GM12878 (cell line): ENCODE measurements around the gene TAS2R38. TPM values are rescaled to one million over a fixed set of nuclear protein-coding genes. Genes with fewer than 3 reads are reported as not detected.

Source experiments
- ATF2 ChIP-seq: IDR thresholded peaks from 2 replicates; pipeline ENCODE4 v1.6.1; 2012; ENCODE audit warnings: low read length, inconsistent platforms
- ATF7 ChIP-seq: fragments of 450-650 bp; IDR thresholded peaks from 2 replicates; pipeline ENCODE4 v1.6.1; 2016; ENCODE audit warnings: low read depth, mild to moderate bottlenecking
- BCL3 ChIP-seq: IDR thresholded peaks from 2 replicates; pipeline ENCODE4 v1.6.1; 2011; ENCODE audit warnings: borderline replicate concordance, low read depth, mild to moderate bottlenecking, moderate library complexity, low read length; ENCODE audit not compliant: insufficient read depth, poor library complexity, severe bottlenecking
- ELK1 ChIP-seq: IDR thresholded peaks from 2 replicates; pipeline ENCODE4 v1.6.1; 2012; ENCODE audit warnings: low read depth, low read length, improper control_type of control experiment
- FOXM1 ChIP-seq: IDR thresholded peaks from 2 replicates; pipeline ENCODE4 v1.6.1; 2012; ENCODE audit warnings: low read depth, mild to moderate bottlenecking, inconsistent platforms, low read length, moderate library complexity
- JUNB ChIP-seq: IDR thresholded peaks from 2 replicates; pipeline ENCODE4 v1.6.1; 2016; ENCODE audit warnings: antibody characterized with exemption, mild to moderate bottlenecking
- MEF2B ChIP-seq: fragments of 450-650 bp; IDR thresholded peaks from 2 replicates; pipeline ENCODE4 v1.6.1; 2018; ENCODE audit warnings: mild to moderate bottlenecking, moderate library complexity; ENCODE audit not compliant: partially characterized antibody, poor library complexity, severe bottlenecking
- NKRF ChIP-seq: fragments of 450-650 bp; conservative IDR thresholded peaks from 2 replicates; pipeline ENCODE4 v1.6.1; 2017; ENCODE audit warnings: mild to moderate bottlenecking, moderate library complexity
- SREBF1 ChIP-seq: IDR thresholded peaks from 2 replicates; pipeline ENCODE4 v1.6.1; 2012; ENCODE audit warnings: mild to moderate bottlenecking, low read length
- polyA plus RNA-seq, 11 experiments: library from polyadenylated mRNA; depleted of rRNA in 4 of 11; unstranded in 6 of 11; stranded (reverse) in 5 of 11; fragments of >200 nt; fragmentation: Nextera tagmentation in 4 of 11; fragmentation: Illumina TruSeq in 1 of 11; extraction: Ambion mirVana in 4 of 11; extraction: Trizol in 1 of 11; gene quantifications; 1 replicate in 1 of 11; 2 replicates in 10 of 11; pipeline versions ENCODE4 v1.2.1 to v1.2.3, GENCODE V29; 2011 to 2016; ENCODE audit warnings: inconsistent platforms in 2 of 11, missing spikeins in 2 of 11, low read depth in 1 of 11
- total RNA-seq, 4 experiments: library from RNA; depleted of rRNA in 3 of 4; stranded (reverse); fragments of >200 nt in 3 of 4; fragmentation: Illumina TruSeq in 1 of 4; extraction: Trizol in 1 of 4; gene quantifications; 2 replicates each; pipeline versions ENCODE4 v1.2.1 to v1.2.3, GENCODE V29; 2013 to 2021

Gene TAS2R38
- total and polyA plus RNA-seq, 10 of the 15 experiments (the other 5 are each of a cell fraction or from before 2014, with no cell fraction given) = not detected

- TF ChIP-seq NKRF (no peak), MEF2B (peak; percentile 41), ELK1 (no peak), FOXM1 (peak; percentile 26; the same call in 1 of the 2 replicates), BCL3 (no peak), ATF2 (peak; percentile 75), JUNB (peak; percentile 73), SREBF1 (no peak), ATF7 (peak; percentile 79)
- TF ChIP-seq, all 136 proteins: peak for 16
These were observed 12.7 kb downstream of the TAS2R38 start (continued) for GRCh38 chr7:141960687-141961422.
